SU-DHL-6 (cell line): ENCODE measurements around the gene SNX10.

Experiments
- H2AFZ ChIP-seq: fragments of 200-600 bp; sonication (generic); 2 replicates; pipeline ENCODE4 v1.6.1; 2014; ENCODE audit warnings: low read depth, mild to moderate bottlenecking, moderate library complexity, mixed read lengths, antibody characterized with exemption, low read length; ENCODE audit not compliant: severe bottlenecking
- H3F3A ChIP-seq: fragments of 200-600 bp; shearing (Covaris generic); 2 replicates; pipeline ENCODE4 v1.6.0; 2016; ENCODE audit warnings: antibody characterized with exemption, mild to moderate bottlenecking; ENCODE audit not compliant: insufficient read depth
- H3K27ac ChIP-seq: fragments of 200-600 bp; sonication (generic); 2 replicates; pipeline ENCODE4 v1.5.1; 2016; ENCODE audit warnings: low read depth, mild to moderate bottlenecking, low read length, moderate library complexity, mixed read lengths
- H3K27me3 ChIP-seq: fragments of 200-600 bp; sonication (generic), shearing (Covaris generic); 2 replicates; pipeline ENCODE4 v1.6.0; 2014; ENCODE audit warnings: mild to moderate bottlenecking, low read length
- H3K36me3 ChIP-seq: fragments of 200-600 bp; sonication (generic); 2 replicates; pipeline ENCODE4 v1.6.1; 2014; ENCODE audit warnings: mild to moderate bottlenecking, low read length, mixed read lengths
- H3K4me2 ChIP-seq: fragments of 300-600, 200-600 bp; shearing (Covaris generic), sonication (generic); 2 replicates; pipeline ENCODE4 v1.6.0; 2014; ENCODE audit warnings: low read length, low read depth, mild to moderate bottlenecking; ENCODE audit not compliant: poor library complexity, severe bottlenecking
- H3K4me3 ChIP-seq: fragments of 200-600 bp; sonication (generic); 2 replicates; pipeline ENCODE4 v1.5.1; 2014; ENCODE audit warnings: antibody characterized with exemption, low read length, mild to moderate bottlenecking, mixed read lengths; ENCODE audit not compliant: insufficient read depth, poor library complexity, severe bottlenecking
- H3K79me2 ChIP-seq: fragments of 200-600 bp; sonication (generic); 2 replicates; pipeline ENCODE4 v1.6.1; 2014; ENCODE audit warnings: mild to moderate bottlenecking, low read length, moderate library complexity; ENCODE audit not compliant: insufficient read depth
- H3K9ac ChIP-seq: fragments of 200-600 bp; sonication (generic); 2 replicates; pipeline ENCODE4 v1.7.0; 2014; ENCODE audit warnings: mild to moderate bottlenecking, low read length
- H3K9me2 ChIP-seq: fragments of 200-600 bp; sonication (generic); replicated peaks from 2 replicates; pipeline ENCODE4 v1.6.1; 2014; ENCODE audit warnings: low read length; ENCODE audit not compliant: insufficient read depth
- H3K9me3 ChIP-seq: fragments of 200-600 bp; sonication (generic); 2 replicates; pipeline ENCODE4 v1.6.1; 2014; ENCODE audit warnings: low read length, mixed read lengths; ENCODE audit not compliant: insufficient read depth
- H4K20me1 ChIP-seq: fragments of 200-600 bp; sonication (generic); 2 replicates; pipeline ENCODE4 v1.6.1; 2014; ENCODE audit warnings: low read depth, mild to moderate bottlenecking, antibody characterized with exemption, low read length, moderate library complexity, mixed read lengths
- CTCF ChIP-seq: fragments of 200-600 bp; sonication (generic); IDR thresholded peaks from one replicate; pipeline ENCODE4 v1.5.1; 2017; ENCODE audit warnings: antibody characterized with exemption, mild to moderate bottlenecking, low read length, moderate library complexity; ENCODE audit not compliant: insufficient read depth, poor library complexity, severe bottlenecking
- EZH2phosphoT487 ChIP-seq: fragments of 200-600 bp; sonication (generic), shearing (Covaris generic); conservative IDR thresholded peaks from 2 replicates; pipeline ENCODE4 v1.6.1; 2018; ENCODE audit warnings: mild to moderate bottlenecking, antibody characterized with exemption, low read length, moderate library complexity, mixed read lengths

The SNX10 gene

DNA sequence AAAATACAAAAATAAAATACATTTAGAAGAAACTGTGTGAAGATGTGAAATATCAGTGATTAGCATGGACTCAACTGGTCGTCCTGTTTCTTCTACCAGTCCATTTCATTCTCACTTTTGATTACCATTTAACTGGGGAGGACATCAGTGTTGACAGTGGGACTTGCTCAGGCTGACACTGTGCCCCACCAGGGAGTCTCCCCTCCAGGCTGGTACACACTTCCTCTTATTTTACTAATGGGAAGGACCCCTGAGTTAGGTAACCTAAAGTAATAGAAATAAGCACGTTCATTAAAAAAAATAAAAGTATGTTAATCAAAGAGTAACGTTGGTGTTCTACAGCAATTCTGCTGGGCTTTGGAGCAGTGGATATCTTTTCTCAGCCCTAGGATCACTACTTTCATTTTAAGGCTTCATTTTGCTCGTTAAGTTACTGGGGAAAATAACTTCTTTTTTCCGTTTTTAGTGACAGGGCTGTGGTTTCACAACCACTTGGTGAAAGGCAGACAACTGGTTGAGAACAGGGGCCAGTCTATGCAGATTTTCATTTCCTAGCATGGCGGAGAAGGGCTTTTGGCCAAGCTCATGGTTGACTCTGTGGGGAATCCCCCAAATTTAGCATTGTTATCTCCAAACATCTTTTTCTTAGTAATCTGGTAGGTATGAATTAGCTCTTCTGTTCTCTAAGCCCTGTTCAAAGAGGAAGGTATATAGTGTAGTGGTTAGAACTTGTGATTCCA is 2.1 kb downstream of the SNX10 start:
- H3F3A ChIP-seq = peaks cover 37% of the 10 kb centered on the region
- H3K9ac ChIP-seq = peak overlapping the region; percentile 98
- H3K9me2 ChIP-seq = no peaks in the 10 kb centered on the region
- H4K20me1 ChIP-seq = no peaks in the 10 kb centered on the region
- peak overlapping the region; percentile 96 for H3K4me2 ChIP-seq
- H3K9me3 ChIP-seq = no peaks in the 10 kb centered on the region
- peak overlapping the region; percentile 97 for H3K27ac ChIP-seq
- H3K4me3 ChIP-seq = peak overlapping the region; percentile 99
- H3K27me3 ChIP-seq = no peaks in the 10 kb centered on the region
- H2AFZ ChIP-seq = no peak overlapping the region
- TF ChIP-seq CTCF (no peak), EZH2phosphoT487 (no peak)
- H3K79me2 ChIP-seq = peaks cover 66% of the 10 kb centered on the region
- H3K36me3 ChIP-seq = peaks cover 6% of the 10 kb centered on the region

DNA sequence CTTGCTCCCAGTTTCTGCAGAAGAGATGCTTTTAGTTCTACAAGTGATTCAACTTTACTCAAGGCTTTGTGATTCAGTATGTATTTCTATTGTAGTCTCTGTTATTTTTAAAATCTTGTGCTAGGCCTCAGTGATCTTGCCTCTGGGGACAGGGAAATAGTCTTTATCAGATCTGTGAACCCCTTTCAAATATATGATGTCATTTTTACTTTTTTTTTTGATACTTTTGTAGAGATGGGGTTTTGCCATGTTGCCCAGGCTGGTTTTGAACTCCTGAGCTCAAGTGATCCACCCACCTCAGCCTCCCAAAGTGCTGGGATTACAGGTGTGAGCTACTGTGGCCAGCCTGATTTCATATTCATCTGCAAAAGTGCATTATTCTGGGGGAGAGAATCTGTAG is 3.4 kb downstream of the SNX10 start:
- H3K9me3 ChIP-seq = no peaks in the 10 kb centered on the region
- peak overlapping the region; percentile 97 for H3K27ac ChIP-seq
- H3K4me3 ChIP-seq = peak overlapping the region; percentile 99
- H3K9ac ChIP-seq = peak overlapping the region; percentile 98
- H2AFZ ChIP-seq = no peak overlapping the region
- H3F3A ChIP-seq = peaks cover 37% of the 10 kb centered on the region
- no peaks in the 10 kb centered on the region for H3K27me3 ChIP-seq
- peaks cover 69% of the 10 kb centered on the region for H3K79me2 ChIP-seq
- peaks cover 6% of the 10 kb centered on the region for H3K36me3 ChIP-seq
- no peak for TF ChIP-seq EZH2phosphoT487
- no peak for TF ChIP-seq CTCF
- peak overlapping the region; percentile 96 for H3K4me2 ChIP-seq
- no peaks in the 10 kb centered on the region for H4K20me1 ChIP-seq
- H3K9me2 ChIP-seq = no peaks in the 10 kb centered on the region

GRCh38 chr7:26295586-26295985 is 3.9 kb downstream of the SNX10 start:
- Histone ChIP-seq H3K4me2 (no peak overlapping the region), H3K9ac (no peak overlapping the region), H3F3A (peaks cover 37% of the 10 kb centered on the region), H3K4me3 (no peak overlapping the region), H3K36me3 (peaks cover 6% of the 10 kb centered on the region), H4K20me1 (no peaks in the 10 kb centered on the region), H3K9me3 (no peaks in the 10 kb centered on the region), H2AFZ (no peak overlapping the region), H3K27me3 (no peaks in the 10 kb centered on the region), H3K9me2 (no peaks in the 10 kb centered on the region), H3K27ac (no peak overlapping the region), H3K79me2 (peaks cover 74% of the 10 kb centered on the region)
- no peak for TF ChIP-seq EZH2phosphoT487
- TF ChIP-seq CTCF = no peak
